T-helper 2 cell treated with Interferon-gamma antibody and Interleukin-4, amounts not matched to agents 100 ng/mL and 5 ng/mL, for 36 hours (primary cell): ENCODE data around the gene GBA2. TPM values are rescaled to one million over a fixed set of nuclear protein-coding genes. Genes with fewer than 3 reads are reported as not detected.

Experiments used
- intact Hi-C: fragments of 100-400 bp; cut with micrococcal nuclease; formaldehyde crosslinking; loops from one replicate; pipeline ENCODE4 v1.15.1; 2023
- total RNA-seq: library from RNA; stranded (reverse); gene quantifications from 2 replicates; pipeline ENCODE4 v1.2.3, GENCODE V29; 2022

The GBA2 gene
- total RNA-seq, 1 donor from 2014 or later = 62.3 TPM

GRCh38 chr9:35718721-35719511 is 30.1 kb downstream of the GBA2 start:
- intact Hi-C loops = no loop called here

- intact Hi-C loops = no loop called here
These were observed 31.7 kb downstream of the GBA2 start for GRCh38 chr9:35717132-35717870.

- intact Hi-C loops = no loop called here
These were observed 32.8 kb downstream of the GBA2 start for GRCh38 chr9:35716230-35716629.

- intact Hi-C loops = no loop called here
These were observed 34.3 kb downstream of the GBA2 start for GRCh38 chr9:35714579-35715252.

- intact Hi-C loops = no loop called here
These were observed 34.9 kb downstream of the GBA2 start for GRCh38 chr9:35714123-35714522.

- intact Hi-C loops = no loop called here
These were observed 35.5 kb downstream of the GBA2 start for GRCh38 chr9:35713578-35713977.

- intact Hi-C loops = no loop called here
These were observed 36.1 kb downstream of the GBA2 start for GRCh38 chr9:35712762-35713400.

GRCh38 chr9:35711501-35712428 is 37.3 kb downstream of the GBA2 start:
- intact Hi-C loops = no loop called here

GRCh38 chr9:35710818-35711500 is 38.1 kb downstream of the GBA2 start:
- intact Hi-C loops = no loop called here

GRCh38 chr9:35708146-35708545 is 40.9 kb downstream of the GBA2 start:
- intact Hi-C loops = no loop called here

GRCh38 chr9:35706951-35707350 is 42.1 kb downstream of the GBA2 start:
- intact Hi-C loops = no loop called here

GRCh38 chr9:35705836-35706430 is 43.1 kb downstream of the GBA2 start:
- intact Hi-C loops = no loop called here

GRCh38 chr9:35705372-35705771 is 43.7 kb downstream of the GBA2 start:
- intact Hi-C loops = no loop called here

GRCh38 chr9:35703906-35704672 is 44.9 kb downstream of the GBA2 start:
- intact Hi-C loops = no loop called here

GRCh38 chr9:35702696-35703095 is 46.3 kb downstream of the GBA2 start:
- intact Hi-C loops = no loop called here

GRCh38 chr9:35700942-35701341 is 48.1 kb downstream of the GBA2 start:
- intact Hi-C loops = no loop called here

GRCh38 chr9:35700031-35700430 is 49.0 kb downstream of the GBA2 start:
- intact Hi-C loops = no loop called here

- intact Hi-C loops = no loop called here
These were observed 50.8 kb downstream of the GBA2 start for GRCh38 chr9:35698231-35698630.

- intact Hi-C loops = loop anchor here (2.0 kb wide), 2 partner anchors 31 to 39 kb away; partner anchors contain the start of genes CCDC107 and RMRP
These were observed 51.5 kb downstream of the GBA2 start for GRCh38 chr9:35697486-35697885.
